Pancreas (tissue), 10 donors: ENCODE results near the gene DIP2B. TPM values are rescaled to one million over a fixed set of nuclear protein-coding genes. Genes with fewer than 3 reads are reported as not detected.

Experiments
- ATAC-seq, 4 donors: fragments of 200-7000 bp; cut with Tn5 transposase; one replicate each; pipeline versions ENCODE4 v1.8.0 to v1.9.1; 2020; ENCODE audit warnings: mild to moderate bottlenecking in 4 of 4, moderate library complexity in 4 of 4
- DNase-seq, 6 donors: peaks; one replicate each; pipeline ENCODE4 v3.0.0-alpha.2; 2020
- FAIRE-seq: peaks from 2 replicates; lab custom pipeline; 2012; peaks lifted over from hg19 to GRCh38; lab: Jason Lieb, UNC
- H3K27ac ChIP-seq, 4 donors: fragments of 200-600 bp; sonication (generic); 1 replicate in 3 of 4; 2 replicates in 1 of 4; pipeline versions ENCODE4 v1.5.0 to v1.8.0; 2020
- H3K27me3 ChIP-seq, 4 donors: fragments of 200-600 bp; one replicate each; pipeline ENCODE4 v1.8.0; 2021
- H3K36me3 ChIP-seq, 3 donors: fragments of 200-600 bp; sonication (generic) in 1 of 3; one replicate each; pipeline versions ENCODE4 v1.5.0 to v1.8.0; 2020 to 2021
- H3K4me1 ChIP-seq, 3 donors: fragments of 200-600 bp; one replicate each; pipeline ENCODE4 v1.8.0; 2021
- H3K4me3 ChIP-seq, 4 donors: fragments of 200-600 bp; sonication (generic) in 2 of 4; one replicate each; pipeline versions ENCODE4 v1.5.0 to v1.8.0; 2020 to 2021
- H3K9me3 ChIP-seq, 4 donors: fragments of 200-600 bp; one replicate each; pipeline ENCODE4 v1.8.0; 2021
- CTCF ChIP-seq, 4 donors: fragments of 200-600 bp; sonication (generic) in 3 of 4; IDR thresholded peaks; one replicate each; pipeline versions ENCODE4 v1.5.0 to v1.8.0; 2021; ENCODE audit warnings: antibody characterized with exemption in 4 of 4
- WGBS, 2 donors: extraction: QIAGEN DNeasy Blood & Tissue Kit; methylation state at CpG; one replicate each; pipeline ENCODE4 v1.1.7; 2013; 5-methylcytosine and 5-hydroxymethylcytosine counted together
- intact Hi-C, 3 donors: fragments of 100-400 bp; cut with DNase I; formaldehyde crosslinking; loops; one replicate each; pipeline versions ENCODE4 v1.11.1 to v1.14.2; 2022
- polyA plus RNA-seq, 2 donors: library from polyadenylated mRNA; stranded (reverse); fragments of 200-250 nt; gene quantifications; one replicate each; pipeline ENCODE4 v1.2.3, GENCODE V29; 2013
- total RNA-seq, 6 donors: library from RNA; stranded (reverse); fragmentation: NEBNext Ultra II Directional in 4 of 6; extraction: Animal tissue kit (Norgen Biotek cat#: 25700) in 4 of 6; gene quantifications; one replicate each; pipeline versions ENCODE4 v1.2.1 to v1.2.4, GENCODE V29; 2021 to 2023
- donor health status: healthy with polysubstance abuse.
- donor health status: DM: no; HTN: no; CAD: no; lungs with moderate emphysema.
- donor health status: DM: no; HTN: no; CAD: no.
- donor health status: control.
- donor health status: control.
- donor health status: Bipolar disorder and iron deficiency.
- donor health status: DM: yes; HTN: yes; CAD: no.
- donor health status: DM: no; HTN: no; CAD: no.
- donor health status: DM: no; HTN: no; CAD: no.
- donor health status: DM: yes; HTN: yes; CAD: no.

DIP2B gene
- total and polyA plus RNA-seq, 8 donors: 3.2 to 15.9 (median 9.2) TPM

GRCh38 chr12:50545786-50546185 is 41.0 kb downstream of the DIP2B start:
- ATAC-seq (peak in 3 of 4 donors; percentile 4 to 48 (median 12)), DNase-seq (no peak), FAIRE-seq (no peak)
- 33 to 50% methylated on average over 5 of the region's 5 CpGs for WGBS, 2 donors
- intact Hi-C loops: no loop called here
- Histone ChIP-seq H3K4me3 (no peak overlapping the region), H3K36me3 (no peaks in the 10 kb centered on the region), H3K27me3 (no peaks in the 10 kb centered on the region), H3K9me3 (no peaks in the 10 kb centered on the region), H3K27ac (peak overlapping the region in 2 of 4 donors; percentile 9 to 53), H3K4me1 (peaks cover 26 to 48% (median 44%) of the 10 kb centered on the region in 3 donors)
- TF ChIP-seq CTCF (IDR thresholded peaks at IDR 0.05): no peak

- peaks cover 26 to 53% (median 44%) of the 10 kb centered on the region in 3 donors for H3K4me1 ChIP-seq
- H3K4me3 ChIP-seq: no peak overlapping the region
- no peaks in the 10 kb centered on the region for H3K36me3 ChIP-seq
- DNase-seq: no peak
- H3K27ac ChIP-seq: peak overlapping the region in 2 of 4 donors; percentile 9 to 53
- H3K27me3 ChIP-seq: no peaks in the 10 kb centered on the region
- no peak for TF ChIP-seq CTCF (IDR thresholded peaks at IDR 0.05)
- no peak for FAIRE-seq
- intact Hi-C loops: no loop called here
- H3K9me3 ChIP-seq: no peaks in the 10 kb centered on the region
- whole genome bisulfite sequencing, 2 donors: 44 to 51% methylated on average over 6 of the region's 6 CpGs
- no peak for ATAC-seq
These were observed 41.9 kb downstream of the DIP2B start for GRCh38 chr12:50546441-50547318.

- no peaks in the 10 kb centered on the region for H3K9me3 ChIP-seq
- peaks cover 26 to 47% (median 37%) of the 10 kb centered on the region in 3 donors for H3K4me1 ChIP-seq
- ATAC-seq (no peak), DNase-seq (no peak), FAIRE-seq (no peak)
- peak overlapping the region in 2 of 4 donors; percentile 82 to 84 for H3K27ac ChIP-seq
- no peaks in the 10 kb centered on the region for H3K27me3 ChIP-seq
- H3K4me3 ChIP-seq: no peak overlapping the region
- intact Hi-C loops: no loop called here
- H3K36me3 ChIP-seq: no peaks in the 10 kb centered on the region
- 79 to 92% methylated on average over 2 of the region's 2 CpGs for WGBS, 2 donors
- no peak for TF ChIP-seq CTCF (IDR thresholded peaks at IDR 0.05)
These were observed 43.0 kb downstream of the DIP2B start for GRCh38 chr12:50547742-50548141.

- ATAC-seq (no peak), FAIRE-seq (no peak), DNase-seq (no peak)
- H3K9me3 ChIP-seq: no peaks in the 10 kb centered on the region
- H3K27ac ChIP-seq: peak overlapping the region in 2 of 4 donors; percentile 5 to 82
- TF ChIP-seq CTCF (IDR thresholded peaks at IDR 0.05): no peak
- H3K27me3 ChIP-seq: no peaks in the 10 kb centered on the region
- H3K36me3 ChIP-seq: no peaks in the 10 kb centered on the region
- intact Hi-C loops: no loop called here
- no peak overlapping the region for H3K4me3 ChIP-seq
- WGBS, 2 donors: 87 to 89% methylated on average over 4 of the region's 4 CpGs
- peaks cover 23 to 47% (median 34%) of the 10 kb centered on the region in 3 donors for H3K4me1 ChIP-seq
These were observed 45.1 kb downstream of the DIP2B start for GRCh38 chr12:50549885-50550284.
